ENCODE data around the gene SPHKAP.
"Not testable (repeated sequence)": the region's sequence is repeated elsewhere in the genome, so short reads cannot be mapped to it uniquely, and the experiment has no call there.

The SPHKAP gene

GRCh38 chr2:228181098-228182019 lies at the start of gene SPHKAP:
Gene SPHKAP (minus strand): TSS chr2:228181687. CDS start chr2:228181598, 89 bp downstream.
- FAIRE-seq (no peak), DNase-seq (ENCODE audit: insufficient read length, low spot score) (no peak)

- no peak for FAIRE-seq
- DNase-seq (ENCODE audit: insufficient read length, low spot score): no peak
These were observed 46.0 kb upstream of the SPHKAP start for GRCh38 chr2:228227466-228227865.

GRCh38 chr2:228224410-228224809 lies 42.9 kb upstream of the SPHKAP start:
- FAIRE-seq (no peak), DNase-seq (ENCODE audit: insufficient read length, low spot score) (no peak)

- not testable (repeated sequence) for DNase-seq (ENCODE audit: insufficient read length, low spot score); FAIRE-seq
These were observed 37.1 kb upstream of the SPHKAP start for GRCh38 chr2:228218593-228218992.

GRCh38 chr2:228197504-228197903 lies 16.0 kb upstream of the SPHKAP start:
- DNase-seq (ENCODE audit: insufficient read length, low spot score): no peak
- no peak for FAIRE-seq

- FAIRE-seq: no peak
- DNase-seq (ENCODE audit: insufficient read length, low spot score): no peak
These were observed 1.0 kb downstream of the SPHKAP start for GRCh38 chr2:228180181-228181097.

GRCh38 chr2:228167290-228167689 lies 14.2 kb downstream of the SPHKAP start:
- no peak for DNase-seq (ENCODE audit: insufficient read length, low spot score)
- no peak for FAIRE-seq

- FAIRE-seq: no peak
These were observed 16.8 kb downstream of the SPHKAP start for GRCh38 chr2:228164718-228165117.

GRCh38 chr2:228157841-228158240 lies 23.6 kb downstream of the SPHKAP start:
- FAIRE-seq: no peak
- DNase-seq (ENCODE audit: insufficient read length, low spot score): no peak

More at GRCh38 chr2:228164718-228165117, 16.8 kb downstream of the SPHKAP start:
- no peak for DNase-seq (ENCODE audit: insufficient read length, low spot score)

- DNase-seq (ENCODE audit: insufficient read length, low spot score) (no peak), FAIRE-seq (no peak)
These were observed 36.5 kb downstream of the SPHKAP start for GRCh38 chr2:228144961-228145360.

GRCh38 chr2:228140934-228141528 lies 40.5 kb downstream of the SPHKAP start:
- DNase-seq (ENCODE audit: insufficient read length, low spot score) (no peak), FAIRE-seq (no peak)

GRCh38 chr2:228136027-228136426 lies 45.5 kb downstream of the SPHKAP start:
- FAIRE-seq (no peak), DNase-seq (ENCODE audit: insufficient read length, low spot score) (no peak)

- DNase-seq (ENCODE audit: insufficient read length, low spot score): no peak
- no peak for FAIRE-seq
These were observed 46.2 kb downstream of the SPHKAP start for GRCh38 chr2:228135300-228135699.

GRCh38 chr2:228131833-228132232 lies 49.7 kb downstream of the SPHKAP start:
- FAIRE-seq (no peak), DNase-seq (ENCODE audit: insufficient read length, low spot score) (no peak)

- DNase-seq (ENCODE audit: insufficient read length, low spot score) (no peak), FAIRE-seq (no peak)
These were observed 55.1 kb downstream of the SPHKAP start for GRCh38 chr2:228126401-228126800.

- no peak for FAIRE-seq
- DNase-seq (ENCODE audit: insufficient read length, low spot score): no peak
These were observed 62.5 kb downstream of the SPHKAP start for GRCh38 chr2:228118940-228119339.

- FAIRE-seq (no peak), DNase-seq (ENCODE audit: insufficient read length, low spot score) (no peak)
These were observed 73.6 kb downstream of the SPHKAP start for GRCh38 chr2:228107846-228108245.

GRCh38 chr2:228105526-228106250 lies 75.8 kb downstream of the SPHKAP start:
- DNase-seq (ENCODE audit: insufficient read length, low spot score) (no peak), FAIRE-seq (no peak)

- FAIRE-seq (no peak), DNase-seq (ENCODE audit: insufficient read length, low spot score) (no peak)
These were observed 77.3 kb downstream of the SPHKAP start for GRCh38 chr2:228104215-228104614.

- no peak for FAIRE-seq
- no peak for DNase-seq (ENCODE audit: insufficient read length, low spot score)
These were observed 78.1 kb downstream of the SPHKAP start for GRCh38 chr2:228103379-228103778.

All from GM19239 (cell line).